B cell (primary cell): ENCODE measurements around the gene LIMS4. TPM values are rescaled to one million over a fixed set of nuclear protein-coding genes. Genes with fewer than 3 reads are reported as not detected.
"Not testable (repeated sequence)": the region's sequence is repeated elsewhere in the genome, so short reads cannot be mapped to it uniquely, and the experiment has no call there.

ENCODE experiments used
- ATAC-seq: fragments of 200-7000 bp; cut with Tn5 transposase; one replicate; pipeline ENCODE4 v1.10.0; 2021; ENCODE audit warnings: low read depth, mild to moderate bottlenecking, moderate number of reproducible peaks, moderate library complexity
- CTCF ChIA-PET: fragments of 350-600 bp; sonication (Branson Sonifier 250); formaldehyde crosslinking; loops from one replicate; lab custom pipeline; 2021; ENCODE audit warnings: antibody characterized with exemption, inconsistent platforms; lab: Charles Lee
- POLR2A ChIA-PET: fragments of 350-600 bp; sonication (Branson Sonifier 250); formaldehyde crosslinking; loops from one replicate; lab custom pipeline; 2021; ENCODE audit warnings: antibody characterized with exemption; lab: Charles Lee
- DNase-seq: peaks from one replicate; pipeline ENCODE4 v3.0.0; 2013
- H2AFZ ChIP-seq: 2 replicates; pipeline ENCODE4 v1.6.1; 2012; ENCODE audit warnings: mild to moderate bottlenecking, low read depth, low read length; ENCODE audit not compliant: insufficient read depth, poor library complexity, severe bottlenecking
- H3K27ac ChIP-seq, 2 donors: 1 replicate in 1 of 2; 2 replicates in 1 of 2; pipeline ENCODE4 v1.5.1; 2012 to 2013; ENCODE audit warnings: low read length in 2 of 2, mild to moderate bottlenecking in 2 of 2, moderate library complexity in 1 of 2
- H3K27me3 ChIP-seq, 4 experiments: fragments of 200-600 bp in 1 of 4; sonication (generic) in 1 of 4; replicated peaks in 1 of 4; 1 replicate in 2 of 4; 2 replicates in 2 of 4; pipeline versions ENCODE4 v1.6.1 to v1.7.0; 2013 to 2016; ENCODE audit warnings: low read length in 3 of 4, mild to moderate bottlenecking in 2 of 4, mixed read lengths in 1 of 4, moderate library complexity in 1 of 4; ENCODE audit not compliant: insufficient read depth in 4 of 4, control insufficient read depth in 3 of 4; ENCODE audit errors: control extremely low read depth in 1 of 4
- H3K36me3 ChIP-seq, 2 experiments: replicated peaks in 1 of 2; 1 replicate in 1 of 2; 2 replicates in 1 of 2; pipeline versions ENCODE4 v1.6.1 to v1.7.1; 2013; ENCODE audit warnings: low read length in 1 of 2; ENCODE audit not compliant: insufficient read depth in 2 of 2, control insufficient read depth in 1 of 2; ENCODE audit errors: control extremely low read depth in 1 of 2, extremely low read depth in 1 of 2
- H3K4me1 ChIP-seq, 2 donors: fragments of 200-600 bp in 1 of 2; sonication (generic) in 1 of 2; 1 replicate in 1 of 2; 2 replicates in 1 of 2; pipeline versions ENCODE4 v1.5.1 to v1.6.1; 2013 to 2017; ENCODE audit warnings: low read length in 2 of 2; ENCODE audit not compliant: control insufficient read depth in 2 of 2, insufficient read depth in 2 of 2
- H3K4me2 ChIP-seq: replicated peaks from 2 replicates; pipeline ENCODE3; 2012; ENCODE audit warnings: mild to moderate bottlenecking, low read depth, low read length; ENCODE audit not compliant: poor library complexity, severe bottlenecking
- H3K4me3 ChIP-seq, 5 experiments: fragments of 200-600 bp in 1 of 5; sonication (generic) in 1 of 5; 1 replicate in 3 of 5; 2 replicates in 2 of 5; pipeline versions ENCODE4 v1.5.1 to v1.7.0; 2011 to 2016; ENCODE audit warnings: low read length in 4 of 5, mild to moderate bottlenecking in 4 of 5, low read depth in 2 of 5, control low read depth in 1 of 5, moderate library complexity in 1 of 5; ENCODE audit not compliant: insufficient read depth in 1 of 5; ENCODE audit errors: control extremely low read depth in 1 of 5, extremely low read depth in 1 of 5
- H3K79me2 ChIP-seq: fragments of 200-600 bp; sonication (generic); one replicate; pipeline ENCODE4 v1.6.0; 2016; ENCODE audit warnings: low read length; ENCODE audit not compliant: control insufficient read depth, insufficient read depth
- H3K9ac ChIP-seq: fragments of 200-600 bp; sonication (generic); 2 replicates; pipeline ENCODE4 v1.6.1; 2017; ENCODE audit warnings: mild to moderate bottlenecking, low read length, moderate library complexity
- H3K9me3 ChIP-seq, 3 donors: one replicate each; pipeline versions ENCODE4 v1.6.1 to v1.7.1; 2013; ENCODE audit warnings: low read length in 2 of 3; ENCODE audit not compliant: control insufficient read depth in 2 of 3, insufficient read depth in 1 of 3; ENCODE audit errors: control extremely low read depth in 1 of 3
- H4K20me1 ChIP-seq: 2 replicates; pipeline ENCODE4 v1.6.0; 2012; ENCODE audit warnings: mild to moderate bottlenecking, low read length; ENCODE audit not compliant: insufficient read depth, control insufficient read depth, poor library complexity, severe bottlenecking
- H3K27ac Mint-ChIP-seq: one replicate; pipeline ENCODE4 v1.8.0; 2021; ENCODE audit warnings: mixed read lengths
- H3K27me3 Mint-ChIP-seq: one replicate; pipeline ENCODE4 v1.8.0; 2021; ENCODE audit warnings: mixed read lengths
- H3K4me1 Mint-ChIP-seq: one replicate; pipeline ENCODE4 v1.8.0; 2021; ENCODE audit warnings: mixed read lengths
- H3K4me3 Mint-ChIP-seq: one replicate; pipeline ENCODE4 v1.8.0; 2021; ENCODE audit warnings: mixed read lengths
- H3K9me3 Mint-ChIP-seq: one replicate; pipeline ENCODE4 v1.8.0; 2022; ENCODE audit warnings: mixed read lengths; ENCODE audit not compliant: insufficient read depth
- WGBS: methylation state at CpG from one replicate; pipeline ENCODE4 v1.1.5; 2013; ENCODE audit warnings: missing lambda C conversion rate; ENCODE audit not compliant: insufficient coverage; 5-methylcytosine and 5-hydroxymethylcytosine counted together
- intact Hi-C: fragments of 100-400 bp; cut with micrococcal nuclease; formaldehyde crosslinking; loops from one replicate; pipeline ENCODE4 v1.10.0; 2022
- polyA plus RNA-seq: library from polyadenylated mRNA; depleted of rRNA; stranded (reverse); fragments of >200 nt; gene quantifications from 2 replicates; pipeline ENCODE4 v1.2.3, GENCODE V29; 2012
- total RNA-seq, 2 donors: library from RNA; stranded (reverse); fragments of 120-200 nt in 1 of 2; gene quantifications; 1 replicate in 1 of 2; 2 replicates in 1 of 2; pipeline versions ENCODE4 v1.2.3 to v1.2.4, GENCODE V29; 2013 to 2022

The LIMS4 gene
- total and polyA plus RNA-seq, 2 donors (not counting 1 experiment from before 2014, with no cell fraction given) = 0.07 to 0.47 TPM

- H3K27ac Mint-ChIP-seq, H3K9ac ChIP-seq, H3K4me3 Mint-ChIP-seq, intact Hi-C loops, H3K4me2 ChIP-seq, H3K27me3 ChIP-seq, H3K9me3 ChIP-seq, H3K27me3 Mint-ChIP-seq, H3K9me3 Mint-ChIP-seq, H4K20me1 ChIP-seq, H3K79me2 ChIP-seq, POLR2A ChIA-PET, DNase-seq, H3K4me1 ChIP-seq, ATAC-seq, H3K36me3 ChIP-seq, H2AFZ ChIP-seq, CTCF ChIA-PET, H3K27ac ChIP-seq, H3K4me1 Mint-ChIP-seq, H3K4me3 ChIP-seq: not testable (repeated sequence)
- no CpG with 5 or more reads among the region's 2 CpGs for WGBS
Observed at GRCh38 chr2:110450951-110451350, 21.7 kb downstream of the LIMS4 start.

GRCh38 chr2:110449127-110449947 is 23.3 kb downstream of the LIMS4 start:
- H3K79me2 ChIP-seq, H3K9ac ChIP-seq, H3K4me1 ChIP-seq, DNase-seq, H3K4me2 ChIP-seq, H3K4me1 Mint-ChIP-seq, intact Hi-C loops, H3K4me3 ChIP-seq, H2AFZ ChIP-seq, H4K20me1 ChIP-seq, H3K27ac Mint-ChIP-seq, H3K4me3 Mint-ChIP-seq, ATAC-seq, H3K27ac ChIP-seq, POLR2A ChIA-PET, H3K27me3 Mint-ChIP-seq, H3K36me3 ChIP-seq, H3K9me3 Mint-ChIP-seq, H3K27me3 ChIP-seq, H3K9me3 ChIP-seq, CTCF ChIA-PET: not testable (repeated sequence)
- no CpG with 5 or more reads among the region's 7 CpGs for WGBS

GRCh38 chr2:110446644-110447043 is 26.0 kb downstream of the LIMS4 start:
- H3K4me1 ChIP-seq, H3K9ac ChIP-seq, H3K4me2 ChIP-seq, H3K9me3 Mint-ChIP-seq, H3K4me3 Mint-ChIP-seq, H2AFZ ChIP-seq, intact Hi-C loops, H3K27me3 Mint-ChIP-seq, H3K36me3 ChIP-seq, DNase-seq, H3K4me3 ChIP-seq, H3K27ac Mint-ChIP-seq, H3K79me2 ChIP-seq, POLR2A ChIA-PET, H3K9me3 ChIP-seq, H3K27ac ChIP-seq, H3K27me3 ChIP-seq, CTCF ChIA-PET, H3K4me1 Mint-ChIP-seq, H4K20me1 ChIP-seq, ATAC-seq: not testable (repeated sequence)
- no CpG with 5 or more reads among the region's 2 CpGs for WGBS

- H3K27ac Mint-ChIP-seq, H3K9ac ChIP-seq, DNase-seq, H3K4me1 Mint-ChIP-seq, H3K4me2 ChIP-seq, CTCF ChIA-PET, H3K4me3 Mint-ChIP-seq, H4K20me1 ChIP-seq, H3K27ac ChIP-seq, H2AFZ ChIP-seq, H3K36me3 ChIP-seq, H3K9me3 Mint-ChIP-seq, ATAC-seq, H3K79me2 ChIP-seq, H3K4me1 ChIP-seq, H3K27me3 Mint-ChIP-seq, H3K9me3 ChIP-seq, POLR2A ChIA-PET, H3K27me3 ChIP-seq, intact Hi-C loops, H3K4me3 ChIP-seq: not testable (repeated sequence)
- no CpG with 5 or more reads among the region's 8 CpGs for WGBS
Observed at GRCh38 chr2:110443305-110444005, 29.2 kb downstream of the LIMS4 start.
